Activated B cell treated with CpG ODN at 0.5 μM for 24 hours (primary cell): ENCODE measurements around the gene FNBP1. TPM values are rescaled to one million over a fixed set of nuclear protein-coding genes. Genes with fewer than 3 reads are reported as not detected.
"Not testable (repeated sequence)": the region's sequence is repeated elsewhere in the genome, so short reads cannot be mapped to it uniquely, and the experiment has no call there.

Experiments used
- ATAC-seq: fragments of 200-7000 bp; cut with Tn5 transposase; one replicate; pipeline ENCODE4 v1.10.0; 2021; ENCODE audit warnings: low read depth, mild to moderate bottlenecking, moderate library complexity
- CTCF ChIA-PET: fragments of 350-600 bp; sonication (Branson Sonifier 250); formaldehyde crosslinking; loops from one replicate; lab custom pipeline; 2021; ENCODE audit warnings: antibody characterized with exemption; lab: Charles Lee
- POLR2A ChIA-PET: fragments of 350-600 bp; sonication (Branson Sonifier 250); formaldehyde crosslinking; loops from one replicate; lab custom pipeline; 2021; ENCODE audit warnings: antibody characterized with exemption; lab: Charles Lee
- DNase-seq: peaks from one replicate; pipeline ENCODE4 v3.0.0; 2022
- H3K27ac Mint-ChIP-seq: one replicate; pipeline ENCODE4 v1.8.0; 2020; ENCODE audit warnings: mixed read lengths
- H3K27me3 Mint-ChIP-seq: one replicate; pipeline ENCODE4 v1.8.0; 2021; ENCODE audit warnings: mixed read lengths
- H3K36me3 Mint-ChIP-seq: one replicate; pipeline ENCODE4 v1.8.0; 2021; ENCODE audit warnings: low read depth, mixed read lengths
- H3K4me1 Mint-ChIP-seq: one replicate; pipeline ENCODE4 v1.8.0; 2021; ENCODE audit warnings: mixed read lengths
- H3K4me3 Mint-ChIP-seq: one replicate; pipeline ENCODE4 v1.8.0; 2020; ENCODE audit warnings: mild to moderate bottlenecking, mixed read lengths
- H3K9me3 Mint-ChIP-seq: one replicate; pipeline ENCODE4 v1.8.0; 2020; ENCODE audit warnings: mixed read lengths
- intact Hi-C: fragments of 100-400 bp; cut with micrococcal nuclease; formaldehyde crosslinking; loops from one replicate; pipeline ENCODE4 v1.15.1; 2024
- total RNA-seq: library from RNA; stranded (reverse); gene quantifications from 2 replicates; pipeline ENCODE4 v1.2.3, GENCODE V29; 2022
- TF ChIP-seq, protein P1 (sequence below): fragments of 200-600 bp; IDR thresholded peaks from one replicate; pipeline ENCODE4 v1.8.0; 2022; ENCODE audit warnings: antibody characterized with exemption, mild to moderate bottlenecking

FNBP1 gene
- total RNA-seq, 1 donor from 2014 or later = 501 TPM

DNA sequence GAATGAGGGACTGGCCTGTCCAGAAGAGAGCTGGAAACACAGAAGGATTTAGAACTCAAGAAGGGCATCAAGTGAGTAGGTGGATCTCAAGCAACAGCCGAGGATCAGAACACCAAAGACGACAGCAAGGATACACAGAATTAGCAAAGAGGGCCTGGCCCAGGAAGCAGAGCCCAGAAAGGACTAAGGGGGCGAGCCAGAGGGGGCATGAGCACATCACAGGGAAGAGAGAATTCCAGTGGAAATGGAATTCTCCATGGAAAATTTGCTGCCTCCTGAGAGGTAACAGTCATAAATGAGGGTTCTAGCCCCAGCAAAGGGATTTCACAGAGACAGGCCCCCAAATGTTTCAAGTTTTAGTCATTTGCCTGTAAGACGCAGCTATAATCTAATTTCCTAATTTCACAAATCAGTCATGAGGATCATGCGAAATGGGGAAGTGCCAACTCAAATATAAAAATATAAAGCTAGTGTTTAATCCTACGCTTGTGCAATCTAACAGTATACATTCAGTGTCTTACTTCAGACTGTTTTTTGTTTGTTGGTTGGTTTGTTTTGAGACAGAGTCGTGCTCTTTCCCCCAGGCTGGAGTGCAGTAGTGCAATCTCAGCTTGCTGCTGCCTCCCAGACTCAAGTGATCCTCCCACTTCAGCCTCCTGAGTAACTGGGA lies 46.7 kb downstream of the FNBP1 start:
- Mint-ChIP-seq H3K36me3 (peaks cover 70% of the 10 kb centered on the region), H3K4me3 (peak overlapping the region; percentile 61), H3K4me1 (peaks cover 86% of the 10 kb centered on the region), H3K27me3 (no peaks in the 10 kb centered on the region), H3K9me3 (no peaks in the 10 kb centered on the region), H3K27ac (peak overlapping the region; percentile 93)
- ChIA-PET CTCF (interaction anchor here (0.9 to 1.0 kb wide), 3 partner anchors 14 to 111 kb away, joined by 3 to 4 read pairs (median 3); no protein-coding TSS in a partner anchor), POLR2A (interaction anchor here (0.6 to 20.4 kb wide), 11 partner anchors 9 to 109 kb away, joined by 3 to 680 read pairs (median 4); partner anchors contain the start of gene FNBP1)
- TF ChIP-seq, protein P1, sequence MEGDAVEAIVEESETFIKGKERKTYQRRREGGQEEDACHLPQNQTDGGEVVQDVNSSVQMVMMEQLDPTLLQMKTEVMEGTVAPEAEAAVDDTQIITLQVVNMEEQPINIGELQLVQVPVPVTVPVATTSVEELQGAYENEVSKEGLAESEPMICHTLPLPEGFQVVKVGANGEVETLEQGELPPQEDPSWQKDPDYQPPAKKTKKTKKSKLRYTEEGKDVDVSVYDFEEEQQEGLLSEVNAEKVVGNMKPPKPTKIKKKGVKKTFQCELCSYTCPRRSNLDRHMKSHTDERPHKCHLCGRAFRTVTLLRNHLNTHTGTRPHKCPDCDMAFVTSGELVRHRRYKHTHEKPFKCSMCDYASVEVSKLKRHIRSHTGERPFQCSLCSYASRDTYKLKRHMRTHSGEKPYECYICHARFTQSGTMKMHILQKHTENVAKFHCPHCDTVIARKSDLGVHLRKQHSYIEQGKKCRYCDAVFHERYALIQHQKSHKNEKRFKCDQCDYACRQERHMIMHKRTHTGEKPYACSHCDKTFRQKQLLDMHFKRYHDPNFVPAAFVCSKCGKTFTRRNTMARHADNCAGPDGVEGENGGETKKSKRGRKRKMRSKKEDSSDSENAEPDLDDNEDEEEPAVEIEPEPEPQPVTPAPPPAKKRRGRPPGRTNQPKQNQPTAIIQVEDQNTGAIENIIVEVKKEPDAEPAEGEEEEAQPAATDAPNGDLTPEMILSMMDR = no peak
- ATAC-seq = peak; percentile 15
- intact Hi-C loops = loop anchor here (1.0 kb wide), 1 partner anchor 11 kb away; no protein-coding TSS in a partner anchor
- no peak for DNase-seq

DNA sequence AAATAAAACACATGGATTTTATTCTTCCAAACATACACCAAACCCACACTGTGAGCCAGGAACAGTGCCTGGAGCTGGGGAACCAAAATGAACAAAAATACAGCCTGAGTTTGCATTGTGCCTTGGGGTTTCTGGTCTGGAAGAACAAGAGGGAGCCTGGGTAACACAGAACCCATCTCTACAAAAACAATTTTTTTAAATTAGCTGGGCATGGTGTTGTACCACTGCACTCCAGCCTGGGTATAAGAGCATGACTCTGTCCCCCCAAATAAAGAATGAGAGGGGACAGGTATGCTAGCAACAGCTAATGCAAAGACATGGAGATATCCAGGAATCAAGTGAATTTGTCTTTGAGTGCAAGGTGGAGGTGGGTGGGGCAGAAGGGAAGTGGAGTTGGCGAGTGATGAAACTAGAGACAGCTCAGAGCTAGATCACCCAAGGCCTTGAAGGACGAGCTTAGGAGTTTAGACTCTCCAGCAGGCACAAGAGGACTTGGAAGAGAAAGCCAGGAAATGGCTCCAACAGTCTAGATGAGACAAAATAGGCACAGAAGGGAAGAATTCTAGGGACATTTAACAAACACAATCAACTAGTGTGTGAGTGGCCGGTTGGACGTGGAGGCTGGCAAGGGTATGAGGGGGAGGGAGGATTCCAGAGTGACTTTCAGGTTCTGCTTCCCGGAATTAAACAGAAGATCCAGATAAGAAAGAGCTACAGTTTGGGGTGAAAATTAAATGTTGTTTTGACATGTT lies 47.4 kb downstream of the FNBP1 start:
- peak overlapping the region; percentile 93 for H3K27ac Mint-ChIP-seq
- no peaks in the 10 kb centered on the region for H3K27me3 Mint-ChIP-seq
- ATAC-seq (no peak), DNase-seq (no peak)
- H3K36me3 Mint-ChIP-seq = peaks cover 70% of the 10 kb centered on the region
- TF ChIP-seq, protein P1 = no peak
- CTCF ChIA-PET = interaction anchor here (0.9 to 1.1 kb wide), 4 partner anchors 15 to 110 kb away, joined by 3 to 5 read pairs (median 4); no protein-coding TSS in a partner anchor
- peaks cover 88% of the 10 kb centered on the region for H3K4me1 Mint-ChIP-seq
- H3K4me3 Mint-ChIP-seq = peak overlapping the region; percentile 61
- intact Hi-C loops = loop anchor here (1.0 kb wide), 1 partner anchor 12 kb away; no protein-coding TSS in a partner anchor
- H3K9me3 Mint-ChIP-seq = no peaks in the 10 kb centered on the region
- POLR2A ChIA-PET = interaction anchor here (0.8 to 20.4 kb wide), 9 partner anchors 9 to 108 kb away, joined by 3 to 680 read pairs (median 6); partner anchors contain the start of gene FNBP1

DNA sequence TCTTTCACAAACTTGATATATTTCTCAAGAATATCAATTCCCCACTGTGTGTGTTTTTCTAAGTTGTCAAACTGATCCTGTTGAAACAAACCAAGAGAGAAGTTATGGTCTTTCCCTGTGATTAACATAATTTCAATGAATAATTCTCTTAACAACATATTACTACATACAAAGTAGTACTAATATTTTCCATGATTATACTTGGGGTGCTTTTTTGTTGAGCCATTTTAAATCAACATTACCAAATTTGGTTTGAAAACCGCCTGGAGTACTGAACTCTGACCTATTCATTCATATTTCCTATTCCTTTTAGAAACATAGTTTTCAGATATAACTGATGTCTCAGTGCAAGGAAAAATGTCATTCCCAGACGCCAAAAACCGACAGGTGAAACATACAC lies 48.1 kb downstream of the FNBP1 start:
- Mint-ChIP-seq H3K9me3 (no peaks in the 10 kb centered on the region), H3K4me3 (peak overlapping the region; percentile 61), H3K36me3 (peaks cover 68% of the 10 kb centered on the region), H3K4me1 (peaks cover 89% of the 10 kb centered on the region), H3K27ac (peak overlapping the region; percentile 93), H3K27me3 (no peaks in the 10 kb centered on the region)
- TF ChIP-seq, protein P1 = no peak
- ChIA-PET CTCF (interaction anchor here (1.1 kb wide), 1 partner anchor 44 kb away, joined by 5 read pairs; no protein-coding TSS in a partner anchor), POLR2A (interaction anchor here (0.6 to 20.4 kb wide), 6 partner anchors 10 to 107 kb away, joined by 3 to 680 read pairs (median 274); partner anchors contain the start of gene FNBP1)
- intact Hi-C loops = no loop called here
- no peak for DNase-seq
- ATAC-seq = no peak

DNA sequence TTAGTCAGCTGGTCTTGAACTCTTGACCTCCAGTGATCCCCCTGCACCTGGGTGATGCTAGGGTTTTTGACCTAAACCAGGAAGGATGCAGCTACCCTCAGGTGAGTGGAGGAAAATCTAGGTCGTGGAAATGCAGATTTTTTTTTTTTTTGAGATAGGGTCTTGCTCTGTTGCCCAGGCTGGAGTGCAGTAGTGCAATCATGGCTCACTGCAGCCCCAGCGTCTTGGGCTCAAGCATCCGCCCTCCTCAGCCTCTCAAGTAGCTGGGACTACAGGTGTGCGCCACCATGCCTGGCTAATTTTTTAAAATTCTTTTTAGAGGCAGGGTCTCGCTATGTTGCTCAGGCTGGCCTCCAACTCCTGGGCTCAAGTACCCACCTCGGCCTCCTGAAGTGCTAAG lies 51.9 kb downstream of the FNBP1 start:
- POLR2A ChIA-PET = interaction anchor here (0.6 to 20.4 kb wide), 17 partner anchors 12 to 722 kb away, joined by 3 to 680 read pairs (median 5); partner anchors contain the start of genes C9orf78, FNBP1, GPR107 and USP20
- ATAC-seq, CTCF ChIA-PET, DNase-seq, intact Hi-C loops, H3K9me3 Mint-ChIP-seq, H3K27me3 Mint-ChIP-seq: not testable (repeated sequence)
- Mint-ChIP-seq H3K4me3 (peak overlapping the region; percentile 79), H3K27ac (peak overlapping the region; percentile 96), H3K36me3 (peaks cover 68% of the 10 kb centered on the region), H3K4me1 (peaks cover 91% of the 10 kb centered on the region)

DNA sequence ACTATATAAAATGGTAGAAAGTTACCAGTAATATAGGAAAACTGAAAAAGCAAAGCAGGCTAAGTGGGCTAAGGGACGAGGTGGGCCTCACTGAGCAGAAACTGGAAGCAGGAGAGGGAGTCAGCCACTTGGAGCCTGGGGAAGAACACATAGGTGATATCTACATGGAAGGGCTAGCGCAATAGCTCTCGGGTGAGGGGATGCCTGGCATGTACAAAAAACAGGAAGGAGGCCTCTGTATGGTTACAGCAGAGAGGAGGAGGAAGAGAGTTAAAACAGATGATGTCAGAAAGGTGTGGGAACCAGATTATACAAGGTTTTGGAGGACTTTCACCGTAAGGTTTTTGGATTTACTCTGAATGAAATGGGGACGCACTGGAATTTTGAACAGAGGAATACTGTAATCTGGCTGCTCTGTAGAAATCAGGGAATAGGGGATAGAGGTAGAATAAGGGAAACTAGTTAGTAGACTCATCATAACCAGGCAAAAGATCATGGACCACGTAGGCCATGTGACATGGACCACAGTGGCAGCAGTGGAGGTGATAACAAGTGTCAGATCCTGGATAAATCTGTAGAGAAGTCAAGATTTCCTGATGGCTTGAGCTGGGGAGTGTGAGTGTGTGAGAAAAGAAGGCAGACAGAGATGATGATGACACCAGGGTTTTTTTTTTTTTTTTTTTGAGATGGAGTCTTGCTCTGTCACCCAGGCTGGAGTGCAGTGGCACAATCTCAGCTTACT lies 52.5 kb downstream of the FNBP1 start:
- H3K9me3 Mint-ChIP-seq = no peaks in the 10 kb centered on the region
- H3K4me3 Mint-ChIP-seq = peak overlapping the region; percentile 79
- ChIA-PET CTCF (no interaction called here), POLR2A (interaction anchor here (0.6 to 20.4 kb wide), 15 partner anchors 11 to 722 kb away, joined by 3 to 680 read pairs (median 5); partner anchors contain the start of genes C9orf78, FNBP1 and USP20)
- H3K27me3 Mint-ChIP-seq = no peaks in the 10 kb centered on the region
- ATAC-seq (peak; percentile 29), DNase-seq (no peak)
- intact Hi-C loops = no loop called here
- peak overlapping the region; percentile 96 for H3K27ac Mint-ChIP-seq
- H3K4me1 Mint-ChIP-seq = peaks cover 90% of the 10 kb centered on the region
- peaks cover 66% of the 10 kb centered on the region for H3K36me3 Mint-ChIP-seq
- TF ChIP-seq, protein P1 = no peak
